ENCODE measurements around the gene ANKRD24.

DNA sequence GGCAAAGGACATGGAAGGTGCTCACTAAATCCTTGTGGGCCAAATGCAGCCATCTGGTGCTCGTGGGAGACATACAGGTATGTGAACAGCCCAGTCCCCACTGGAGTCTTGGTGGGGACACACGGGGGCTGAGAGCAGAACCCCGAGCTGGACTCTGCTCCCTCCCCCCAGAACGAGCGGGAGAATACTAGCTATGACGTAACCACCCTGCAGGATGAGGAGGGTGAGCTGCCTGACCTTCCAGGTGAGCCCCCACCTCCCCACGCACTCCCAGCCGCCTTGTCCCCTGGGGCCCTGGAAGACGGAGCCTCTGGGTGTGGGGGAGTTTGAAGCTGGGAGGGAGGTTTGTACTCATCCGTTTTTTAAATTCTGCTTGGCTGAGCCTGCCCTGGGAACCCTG is 33.3 kb downstream of the ANKRD24 start:
- no peak for TF ChIP-seq EZH2 (IDR thresholded peaks at IDR 0.05)
- no peak for TF ChIP-seq POLR2AphosphoS5 (IDR thresholded peaks at IDR 0.05; ENCODE audit: borderline replicate concordance, low read depth, low read length)
- no peak for TF ChIP-seq FOXP2 (optimal IDR thresholded peaks at IDR 0.05; ENCODE audit: control extremely low read depth, extremely low read length, insufficient read depth)

Measured in SK-N-MC (cell line).